GM21825 (cell line): ENCODE results near the gene POLK.

Source experiments
- ATAC-seq: cut with Tn5 transposase; IDR thresholded peaks from one replicate; pipeline ENCODE4 v1.9.1; 2021; ENCODE audit warnings: mild to moderate bottlenecking, moderate library complexity; ENCODE audit not compliant: unreplicated experiment

The POLK gene

DNA sequence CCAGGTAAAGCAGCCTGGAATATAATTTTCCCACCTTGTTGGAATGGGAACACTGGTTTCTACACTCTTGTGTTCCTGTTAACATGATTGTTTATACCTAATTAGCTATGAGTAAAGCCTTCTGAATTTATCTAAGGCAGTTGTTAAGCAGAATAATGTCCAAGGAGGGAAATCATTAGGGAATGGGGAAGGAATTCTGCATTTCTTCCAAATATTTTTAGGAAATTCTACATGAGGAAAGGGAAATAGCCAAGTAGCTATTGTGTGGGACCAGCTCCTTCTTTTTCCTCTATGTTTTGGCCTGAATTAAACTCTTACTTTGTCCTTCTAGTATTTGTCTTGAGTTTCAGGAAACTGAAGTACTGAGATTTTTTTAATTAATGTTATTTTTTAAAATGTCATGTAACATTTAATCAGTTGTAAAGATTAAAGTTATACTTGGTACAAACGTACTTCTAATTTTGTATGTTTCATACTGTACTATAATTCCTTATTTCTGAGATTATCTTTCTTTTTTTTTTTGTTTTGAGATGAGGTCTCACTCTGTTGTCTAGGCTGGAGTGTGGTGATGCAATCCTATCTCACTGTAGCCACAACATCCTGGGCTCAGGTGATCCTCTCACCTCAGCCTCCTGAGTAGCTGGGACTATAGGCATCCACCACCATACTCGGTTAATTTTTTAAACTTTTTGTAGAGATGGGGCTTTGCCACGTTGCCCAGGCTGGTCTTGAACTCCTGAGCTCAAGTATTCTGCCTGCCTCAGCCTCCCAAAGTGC lies 128.0 kb downstream of the POLK start:
- no peak for ATAC-seq

DNA sequence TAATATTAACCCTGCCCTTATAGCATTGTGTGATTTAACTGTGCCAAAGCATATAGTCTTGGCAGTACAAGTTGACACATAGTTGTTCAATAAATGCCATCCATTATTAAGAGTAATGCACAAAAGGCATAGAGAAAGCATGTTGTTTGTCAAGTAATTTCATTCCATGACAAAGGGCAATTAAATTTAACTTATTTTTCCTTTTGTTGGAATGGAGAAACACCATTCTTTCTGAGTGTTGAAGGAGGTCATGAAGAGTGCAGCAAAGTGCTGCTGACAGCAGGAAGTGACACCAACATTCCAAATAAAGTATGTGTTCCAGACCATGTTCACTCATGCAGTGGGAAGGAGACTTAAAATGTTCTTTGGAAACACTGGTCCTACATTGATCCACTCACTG lies 128.7 kb downstream of the POLK start:
- no peak for ATAC-seq

DNA sequence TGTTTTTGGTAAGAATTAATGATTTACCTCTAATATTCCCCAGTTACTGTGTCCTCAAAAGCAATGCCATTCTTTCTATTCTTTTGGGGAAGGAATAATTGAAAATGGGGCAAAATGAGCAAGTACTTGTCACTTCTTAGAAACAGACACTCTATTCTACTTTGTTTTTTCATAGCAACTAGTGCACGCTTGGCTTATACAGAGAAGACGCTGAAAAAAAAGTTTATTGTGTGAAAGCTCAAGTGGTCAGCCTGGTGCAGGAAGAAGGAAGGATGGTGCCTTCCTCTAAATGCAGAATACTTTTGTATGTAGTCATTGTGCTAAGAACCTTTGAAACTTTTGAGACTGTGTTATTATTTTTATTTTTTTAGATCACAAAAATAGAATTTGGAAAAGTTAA lies 129.1 kb downstream of the POLK start:
- ATAC-seq = no peak

DNA sequence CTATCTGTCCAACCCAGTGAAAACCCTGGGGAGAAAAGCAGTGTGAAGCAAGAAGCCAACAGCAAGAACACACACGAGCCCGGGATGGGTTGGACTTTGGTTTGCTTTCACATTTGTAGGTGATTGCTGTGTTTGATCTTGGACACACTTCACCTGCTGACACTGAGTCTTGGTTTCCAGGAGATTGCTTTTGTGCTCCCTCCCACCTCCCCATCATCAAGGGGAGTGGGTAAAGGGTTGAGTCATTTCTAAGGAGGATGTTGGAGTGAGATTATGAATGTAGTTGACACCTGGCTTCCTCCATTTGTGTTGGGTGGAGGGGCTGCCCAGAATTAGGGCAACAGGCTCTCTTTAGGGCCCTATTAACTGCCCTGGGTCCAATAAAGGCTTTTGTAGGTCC lies 137.0 kb downstream of the POLK start:
- ATAC-seq = no peak
